ENCODE measurements around the gene HOXB9.
A peak's percentile ranks its signal among the peaks of the same experiment; 100 is the strongest.

HOXB9 gene

GRCh38 chr17:48626245-48627117, at the start of gene HOXB9:
Gene HOXB9 (minus strand): TSS chr17:48626358. CDS start chr17:48626269, 89 bp downstream.
- DNase-seq, result peak; percentile 79

GRCh38 chr17:48672340-48672739, 46.2 kb upstream of the HOXB9 start:
- no peak for DNase-seq

- DNase-seq, result peak; percentile 83
These were observed 45.6 kb upstream of the HOXB9 start for GRCh38 chr17:48671697-48672171.

- DNase-seq, result no peak
These were observed 37.2 kb upstream of the HOXB9 start for GRCh38 chr17:48663134-48663924.

- no peak for DNase-seq
These were observed 29.8 kb upstream of the HOXB9 start for GRCh38 chr17:48655913-48656312.

GRCh38 chr17:48649741-48650140, 23.6 kb upstream of the HOXB9 start:
- no peak for DNase-seq

GRCh38 chr17:48647963-48648245, 21.7 kb upstream of the HOXB9 start:
- no peak for DNase-seq

GRCh38 chr17:48647103-48647962, 21.2 kb upstream of the HOXB9 start:
- no peak for DNase-seq

GRCh38 chr17:48646183-48647102, 20.3 kb upstream of the HOXB9 start:
- no peak for DNase-seq

- no peak for DNase-seq
These were observed 19.6 kb upstream of the HOXB9 start for GRCh38 chr17:48645639-48646182.

- DNase-seq, result no peak
These were observed 18.9 kb upstream of the HOXB9 start for GRCh38 chr17:48644910-48645557.

- no peak for DNase-seq
These were observed 18.0 kb upstream of the HOXB9 start for GRCh38 chr17:48644159-48644558.

GRCh38 chr17:48643697-48644012, 17.5 kb upstream of the HOXB9 start:
- no peak for DNase-seq

- no peak for DNase-seq
These were observed 16.9 kb upstream of the HOXB9 start for GRCh38 chr17:48642843-48643696.

- no peak for DNase-seq
These were observed 16.1 kb upstream of the HOXB9 start for GRCh38 chr17:48642059-48642842.

- no peak for DNase-seq
These were observed 15.4 kb upstream of the HOXB9 start for GRCh38 chr17:48641541-48642058.

GRCh38 chr17:48640858-48641180, 14.7 kb upstream of the HOXB9 start:
- DNase-seq, result no peak

- DNase-seq, result no peak
These were observed 14.1 kb upstream of the HOXB9 start for GRCh38 chr17:48639982-48640857.

All from activated CD8-positive, alpha-beta memory T cell treated with anti-CD3 and anti-CD28 coated beads, Interleukin-2, amount 50 U/mL, for 48 hours (primary cell).